GM18508 (cell line): ENCODE data around the gene DUS2.
"Not testable (repeated sequence)": the region's sequence is repeated elsewhere in the genome, so short reads cannot be mapped to it uniquely, and the experiment has no call there.

Source experiments
- ATAC-seq: cut with Tn5 transposase; IDR thresholded peaks from one replicate; pipeline ENCODE4 v1.9.1; 2021; ENCODE audit warnings: moderate number of reproducible peaks; ENCODE audit not compliant: insufficient read depth, unreplicated experiment

Gene DUS2

DNA sequence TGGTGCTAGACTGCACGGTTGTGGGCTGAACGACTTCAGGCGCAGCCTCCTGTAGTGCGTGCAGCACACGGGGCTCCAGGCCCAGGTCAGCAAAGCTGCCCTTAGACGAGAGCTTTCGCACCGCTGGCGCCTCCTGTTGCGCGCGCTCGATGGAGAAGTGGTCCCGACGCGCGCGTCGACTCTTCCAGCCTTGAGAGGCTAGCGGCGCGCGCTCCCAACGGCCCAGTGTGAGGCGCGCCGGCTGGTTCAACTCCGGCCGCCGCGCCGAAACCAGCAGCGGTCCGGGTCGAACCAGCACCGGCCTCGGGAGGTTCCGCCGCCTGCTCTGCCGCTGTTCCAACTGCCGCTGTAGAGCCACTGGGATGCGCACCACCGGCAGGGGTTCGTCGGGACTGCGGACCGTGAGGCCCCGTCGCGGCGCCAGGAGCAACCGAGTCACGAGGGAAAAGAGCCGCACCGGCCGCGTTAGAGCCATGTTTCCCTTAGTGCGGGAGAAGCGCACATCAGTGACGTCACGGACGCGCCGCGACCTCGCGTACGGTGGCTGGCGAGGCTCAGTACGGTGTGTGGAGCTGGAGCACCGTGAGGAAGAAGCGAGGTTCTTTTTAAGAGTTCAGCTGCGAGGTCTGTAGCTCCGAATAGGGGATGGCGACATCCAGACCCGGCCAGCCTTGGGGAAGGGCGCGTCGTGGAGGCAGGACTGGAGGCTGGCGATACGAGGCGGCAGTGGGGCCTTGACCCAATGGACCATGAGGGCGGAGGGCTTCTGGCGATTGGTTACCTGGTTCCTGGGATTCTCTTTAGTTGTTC lies at the start of gene DUS2, which contains the start of gene DDX28:
Gene DUS2, plus strand, starts transcription at position 557 of the 810 bp plus-strand sequence. CDS start 14,740 bp downstream, outside the sequence.
Gene DDX28, minus strand, starts transcription at position 505 of the 810 bp plus-strand sequence. Its CDS starts 30 bp downstream, at position 475.
- ATAC-seq: no peak

DNA sequence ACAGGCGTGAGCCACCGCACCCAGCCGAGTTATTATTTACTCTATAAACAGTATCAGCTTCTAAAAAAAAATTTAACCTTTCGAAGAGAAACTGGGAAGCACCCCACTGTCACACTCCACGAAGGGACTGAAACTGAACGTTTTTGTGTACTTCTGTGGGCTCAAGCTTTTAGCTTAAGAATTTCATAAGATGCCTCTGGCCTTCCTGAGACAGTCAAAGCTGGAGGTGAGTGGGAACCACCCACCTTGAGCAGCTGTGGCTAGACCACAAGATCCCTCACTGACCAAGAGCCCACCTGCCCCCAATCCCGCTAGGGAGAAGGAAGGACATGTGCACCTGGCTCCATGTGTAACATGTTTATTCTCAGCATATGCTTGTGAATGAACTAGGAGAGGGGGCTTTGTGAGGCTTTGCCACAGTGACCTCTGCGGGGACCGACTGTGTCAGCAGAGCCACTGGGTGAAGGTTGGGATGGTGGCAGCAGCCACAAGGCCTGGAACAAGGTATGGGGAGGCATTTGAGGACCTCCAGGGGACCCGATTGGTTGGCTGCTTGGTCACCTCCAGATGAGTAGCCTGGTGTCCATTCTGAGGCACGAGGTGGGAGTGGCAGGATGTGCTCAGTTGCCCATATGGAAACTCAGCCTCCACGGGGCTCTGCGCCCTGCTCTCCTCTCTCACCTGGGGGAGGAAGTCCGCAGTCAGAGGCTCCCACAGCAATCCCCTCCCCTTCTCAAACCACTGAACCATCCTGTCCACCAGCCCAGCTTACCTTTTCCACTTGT lies 47.6 kb upstream of the DUS2 start:
- ATAC-seq: no peak

DNA sequence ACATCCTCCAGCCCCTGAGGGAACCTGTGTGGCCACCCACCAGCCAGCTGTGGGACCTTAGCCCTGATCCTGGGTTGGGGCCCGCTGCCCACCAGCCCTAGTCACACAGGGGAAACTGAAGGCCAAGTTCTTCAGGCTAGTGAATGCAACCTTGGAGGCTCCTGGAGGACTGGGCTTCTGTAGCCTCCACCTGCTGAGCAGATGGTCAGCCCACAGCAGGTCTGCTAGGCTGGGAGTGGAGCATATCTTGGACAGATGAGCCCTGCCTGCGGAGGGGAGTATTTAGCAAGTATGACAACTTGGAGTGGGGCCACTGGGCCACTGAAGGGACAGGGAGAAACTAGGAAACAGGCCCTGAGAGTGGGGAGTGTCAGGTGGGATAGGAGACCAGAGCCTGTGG lies 46.9 kb upstream of the DUS2 start:
- no peak for ATAC-seq

DNA sequence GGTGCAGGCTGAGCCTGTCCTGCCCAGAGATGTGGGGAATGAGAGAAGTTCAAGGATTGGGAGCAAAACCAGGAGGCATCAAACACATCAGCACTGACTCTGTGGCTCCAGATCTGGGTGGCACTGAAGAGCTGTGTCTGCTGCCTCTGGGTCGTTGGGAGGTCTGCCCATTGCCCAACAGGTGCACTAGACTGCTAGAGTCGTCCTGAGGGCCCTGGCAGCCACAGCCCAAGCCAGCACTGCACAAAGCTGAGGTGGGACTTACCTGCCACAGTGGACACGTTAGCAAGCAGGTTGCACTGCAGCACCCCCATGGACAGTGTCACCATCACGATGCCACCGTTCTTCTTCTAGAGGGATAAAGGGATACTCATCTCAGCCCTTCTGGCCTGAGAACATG lies 46.1 kb upstream of the DUS2 start:
- ATAC-seq: no peak

DNA sequence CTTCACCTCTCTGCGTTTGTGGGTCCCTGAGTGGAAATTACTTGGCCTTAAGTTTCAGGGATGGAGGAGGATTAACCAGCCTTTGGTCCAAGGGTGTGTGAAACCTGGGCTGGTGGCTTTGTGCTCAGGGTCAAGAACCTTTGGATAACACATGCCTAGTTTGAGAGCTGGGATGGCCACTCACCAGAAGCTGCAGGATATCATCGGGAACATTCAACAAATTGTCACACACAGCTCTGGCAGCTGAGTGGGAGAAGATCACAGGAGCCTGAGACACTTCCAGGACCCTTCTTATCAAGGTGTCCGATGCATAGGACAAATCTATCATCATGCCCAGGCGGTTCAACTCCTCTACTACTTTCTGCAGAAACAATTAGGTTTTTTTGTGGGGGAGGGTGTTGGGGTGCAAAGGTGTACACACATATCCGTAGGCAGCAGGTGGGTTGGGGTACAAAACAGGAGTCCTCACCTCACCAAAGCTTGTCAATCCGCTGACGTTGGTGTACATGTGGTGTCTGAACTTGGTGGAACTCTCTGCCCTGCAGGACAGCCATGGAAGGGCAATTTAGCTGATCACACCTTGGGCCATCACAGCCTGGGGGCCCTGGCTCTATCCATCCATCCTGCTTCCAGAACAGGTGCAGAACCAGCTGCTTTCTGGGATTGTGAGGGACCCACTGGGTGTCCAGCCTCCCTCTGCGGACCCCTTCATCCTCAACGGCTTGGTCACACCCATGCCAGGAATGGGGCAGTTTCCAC lies 45.4 kb upstream of the DUS2 start:
- ATAC-seq: no peak

DNA sequence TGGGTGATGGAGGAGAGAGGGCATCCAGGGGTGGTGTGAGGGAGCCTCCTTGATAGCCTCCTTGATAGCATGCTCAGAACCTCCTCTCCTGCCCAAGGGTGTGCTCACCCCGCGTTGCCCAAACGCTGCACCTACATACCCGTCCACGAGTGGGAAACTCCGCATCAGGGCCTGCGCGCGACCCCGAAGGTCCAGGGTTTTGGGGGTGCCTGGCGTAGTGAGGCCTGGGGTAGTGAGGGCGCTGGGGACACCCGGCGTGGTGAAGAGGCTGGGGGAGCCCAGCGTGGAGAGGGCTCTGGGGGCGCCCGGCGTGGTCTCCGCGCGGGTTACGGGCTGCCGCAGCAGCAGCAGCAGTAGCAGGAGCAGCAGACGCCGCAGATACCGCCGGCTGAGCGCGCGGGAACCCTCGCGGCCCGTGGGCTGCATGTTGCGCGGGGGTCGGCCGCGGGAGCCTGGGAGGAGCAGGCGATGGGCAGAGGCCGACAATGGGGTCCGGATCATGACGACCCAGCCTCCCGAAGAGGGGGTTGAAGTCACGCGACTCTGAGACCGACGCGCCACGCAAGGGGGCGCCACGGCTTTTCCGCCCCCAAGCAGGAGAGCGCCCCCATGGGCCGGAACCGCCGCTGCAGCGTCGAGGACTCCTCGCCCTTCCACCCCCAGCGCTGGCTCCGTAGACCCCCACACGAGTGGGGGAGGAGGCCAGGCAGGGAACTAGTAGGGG lies 43.0 kb upstream of the DUS2 start, which contains the start of gene DPEP3:
Gene DPEP3, minus strand, starts transcription at position 545 of the 724 bp plus-strand sequence. Its CDS starts 119 bp downstream, at position 426.
- no peak for ATAC-seq

DNA sequence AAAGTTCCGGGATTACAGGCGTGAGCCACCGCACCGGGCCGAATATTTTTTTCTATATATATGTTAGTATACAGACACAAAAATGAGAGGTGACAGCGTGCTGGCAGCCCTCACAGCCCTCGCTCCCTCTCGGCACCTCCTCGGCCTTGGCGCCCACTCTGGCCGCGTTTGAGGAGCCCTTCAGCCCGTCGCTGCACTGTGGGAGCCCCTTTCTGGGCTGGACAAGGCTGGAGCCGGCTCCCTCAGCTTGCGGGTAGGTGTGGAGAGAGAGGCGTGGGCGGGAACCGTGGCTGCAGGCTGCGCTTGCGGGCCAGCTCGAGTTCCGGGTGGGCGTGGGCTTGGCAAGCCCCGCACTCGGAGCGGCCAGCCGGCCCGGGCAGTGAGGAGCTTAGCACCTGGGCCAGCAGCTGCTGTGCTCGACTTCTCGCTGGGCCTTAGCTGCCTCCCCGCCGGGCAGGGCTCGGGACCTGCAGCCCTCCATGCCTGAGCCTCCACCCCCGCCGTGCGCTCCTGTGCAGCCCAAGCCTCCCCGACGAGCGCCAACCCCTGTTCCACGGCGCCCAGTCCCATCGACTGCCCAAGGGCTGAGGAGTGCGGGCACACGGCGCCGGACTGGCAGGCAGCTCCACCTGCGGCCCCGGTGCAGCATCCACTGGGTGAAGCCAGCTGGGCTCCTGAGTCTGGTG lies 40.9 kb upstream of the DUS2 start:
- no peak for ATAC-seq

DNA sequence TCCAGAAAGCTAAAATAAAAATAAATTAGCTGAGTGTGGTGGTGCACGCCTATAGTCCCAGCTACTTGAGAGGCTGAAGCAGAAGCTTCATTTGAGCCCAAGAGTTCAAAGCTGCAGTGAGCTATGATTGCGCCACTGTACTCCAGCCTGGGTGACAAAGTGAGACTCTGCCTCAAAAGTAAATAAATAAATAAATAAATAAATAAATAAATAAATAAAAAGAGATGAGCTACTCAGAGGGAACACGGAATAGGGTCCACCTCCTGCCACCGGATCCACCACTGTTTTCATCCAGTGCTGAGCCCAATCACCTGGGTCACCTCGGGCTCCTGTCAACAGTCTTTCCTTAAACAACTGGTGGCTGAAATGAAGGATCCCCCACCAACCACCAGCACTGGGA lies 36.1 kb upstream of the DUS2 start:
- no peak for ATAC-seq

DNA sequence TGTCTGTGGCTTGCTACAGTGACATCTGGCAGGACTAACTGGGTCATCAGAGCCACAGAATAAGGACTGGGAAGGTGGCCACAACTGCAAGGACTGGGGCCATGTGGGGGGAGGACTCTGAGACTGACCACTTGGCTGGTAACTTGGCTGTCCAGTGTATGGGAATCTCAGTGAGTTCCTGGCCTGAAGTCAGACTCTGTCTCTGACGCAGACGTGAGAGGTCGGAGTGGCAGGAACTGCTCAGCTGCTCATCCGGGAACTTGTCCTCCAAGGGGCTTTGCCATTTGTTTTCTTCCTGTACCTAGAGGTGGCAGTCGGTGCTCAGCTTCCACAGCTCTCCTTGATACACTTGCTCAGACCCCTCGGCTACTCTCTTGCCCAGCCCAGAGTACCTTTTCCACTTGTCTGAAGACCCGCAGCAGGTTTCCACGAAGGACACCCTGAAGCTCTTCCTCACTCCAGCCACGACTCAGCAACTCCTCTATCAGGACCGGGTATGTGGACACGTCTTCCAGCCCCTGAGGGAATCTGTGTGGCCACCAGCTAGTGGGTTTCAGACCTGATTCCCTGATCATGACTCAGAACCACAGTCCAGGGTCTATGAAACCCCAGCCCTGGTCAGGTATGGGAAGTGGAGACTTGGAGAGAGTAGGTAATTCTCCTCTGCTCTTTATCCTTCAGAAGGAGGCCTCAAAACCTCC lies 35.5 kb upstream of the DUS2 start:
- no peak for ATAC-seq

DNA sequence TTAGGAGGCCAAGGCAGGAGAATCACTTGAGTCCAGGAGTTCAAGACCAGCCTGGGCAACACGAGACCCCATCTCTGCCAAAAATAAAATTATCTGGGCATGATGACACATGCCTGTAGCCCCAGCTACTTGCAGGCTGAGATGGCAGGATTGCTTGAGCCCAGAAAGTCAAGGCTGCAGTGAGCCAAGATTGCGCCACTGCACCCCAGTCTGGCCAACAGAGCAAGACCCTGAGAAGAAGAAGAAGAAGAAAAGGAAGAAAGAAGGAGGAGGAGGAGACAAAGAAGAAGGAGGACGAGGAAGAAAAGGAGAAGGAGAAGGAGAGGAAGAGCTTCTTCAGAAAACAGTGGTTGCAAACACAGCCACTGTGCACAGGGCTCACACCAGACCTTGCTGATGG lies 34.4 kb upstream of the DUS2 start:
- no peak for ATAC-seq

DNA sequence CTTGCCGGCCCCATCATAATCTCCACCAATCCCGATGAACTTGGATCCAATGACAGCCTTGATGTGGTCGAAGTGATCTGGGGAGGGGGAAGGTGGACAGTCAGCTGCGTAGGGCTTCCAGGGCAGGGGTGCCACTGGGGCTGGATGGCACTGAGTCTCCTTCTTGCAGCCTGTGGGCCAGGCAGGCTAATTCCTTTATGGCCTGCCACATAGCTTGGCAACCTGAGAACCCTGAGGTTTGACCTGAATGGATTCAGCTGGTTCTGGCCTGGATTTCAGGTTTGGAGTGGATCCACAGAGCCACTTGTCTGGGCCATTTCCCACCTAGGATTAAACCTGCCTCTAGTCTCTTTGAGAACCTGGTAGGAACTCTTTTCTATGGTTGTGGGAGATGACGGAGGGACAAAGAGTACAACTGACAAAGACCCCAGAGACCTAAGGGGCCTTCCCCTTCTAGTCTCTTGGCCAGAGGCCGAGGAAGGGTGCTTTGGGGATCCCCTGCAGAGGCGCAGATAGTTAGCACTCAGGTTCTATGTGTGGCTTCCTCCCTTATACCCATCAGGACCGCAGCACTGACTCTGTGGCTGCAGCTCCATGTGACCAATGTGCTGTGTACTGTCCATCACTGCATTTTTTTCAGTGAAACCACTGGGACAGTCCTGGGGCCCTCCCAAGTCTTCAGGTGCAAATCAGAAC lies 33.6 kb upstream of the DUS2 start:
- no peak for ATAC-seq

DNA sequence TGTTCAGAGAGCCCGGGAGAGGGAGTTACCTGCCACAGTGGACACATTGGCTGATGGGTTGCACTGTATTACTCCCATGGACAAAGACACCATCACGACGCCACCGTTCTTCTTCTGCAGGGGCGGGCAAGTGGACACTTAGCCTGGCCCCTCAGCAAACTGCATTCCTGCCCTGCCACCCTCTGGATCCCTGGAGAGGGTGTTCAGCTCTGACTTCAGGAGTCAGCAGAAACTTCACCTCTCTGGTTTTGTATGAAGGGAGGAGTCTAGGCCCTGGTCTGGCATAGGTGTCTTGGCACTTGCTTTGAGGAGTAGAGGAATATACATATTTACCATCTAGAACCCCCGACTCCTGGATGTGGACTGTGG lies 33.1 kb upstream of the DUS2 start:
- ATAC-seq: no peak

DNA sequence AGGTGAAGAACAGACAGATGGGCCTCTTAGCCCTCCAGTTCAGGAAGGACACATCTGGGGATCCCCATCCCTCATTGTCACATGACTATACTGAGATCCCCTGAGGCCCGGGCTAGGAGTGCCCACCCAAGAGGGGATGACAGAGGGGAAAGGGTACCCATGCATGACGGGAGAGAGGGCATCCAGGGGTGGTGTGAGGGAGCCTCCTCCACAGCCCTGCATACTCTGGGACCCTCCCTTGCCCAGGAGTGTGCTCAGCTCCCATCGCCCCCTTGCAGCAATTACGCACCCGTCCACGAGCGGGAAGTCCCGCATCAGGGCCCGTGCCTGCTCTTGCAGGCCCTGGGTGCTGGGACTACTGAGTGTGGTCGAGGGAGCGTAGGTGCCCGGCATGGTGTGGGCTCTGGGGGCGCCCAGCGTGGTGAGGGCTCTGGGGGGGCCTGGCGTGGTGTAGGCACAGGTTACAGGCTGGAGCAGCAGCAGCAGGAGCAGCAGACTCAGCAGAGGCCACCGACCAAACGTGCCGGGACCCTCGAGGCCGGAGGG lies 30.4 kb upstream of the DUS2 start:
- no peak for ATAC-seq

DNA sequence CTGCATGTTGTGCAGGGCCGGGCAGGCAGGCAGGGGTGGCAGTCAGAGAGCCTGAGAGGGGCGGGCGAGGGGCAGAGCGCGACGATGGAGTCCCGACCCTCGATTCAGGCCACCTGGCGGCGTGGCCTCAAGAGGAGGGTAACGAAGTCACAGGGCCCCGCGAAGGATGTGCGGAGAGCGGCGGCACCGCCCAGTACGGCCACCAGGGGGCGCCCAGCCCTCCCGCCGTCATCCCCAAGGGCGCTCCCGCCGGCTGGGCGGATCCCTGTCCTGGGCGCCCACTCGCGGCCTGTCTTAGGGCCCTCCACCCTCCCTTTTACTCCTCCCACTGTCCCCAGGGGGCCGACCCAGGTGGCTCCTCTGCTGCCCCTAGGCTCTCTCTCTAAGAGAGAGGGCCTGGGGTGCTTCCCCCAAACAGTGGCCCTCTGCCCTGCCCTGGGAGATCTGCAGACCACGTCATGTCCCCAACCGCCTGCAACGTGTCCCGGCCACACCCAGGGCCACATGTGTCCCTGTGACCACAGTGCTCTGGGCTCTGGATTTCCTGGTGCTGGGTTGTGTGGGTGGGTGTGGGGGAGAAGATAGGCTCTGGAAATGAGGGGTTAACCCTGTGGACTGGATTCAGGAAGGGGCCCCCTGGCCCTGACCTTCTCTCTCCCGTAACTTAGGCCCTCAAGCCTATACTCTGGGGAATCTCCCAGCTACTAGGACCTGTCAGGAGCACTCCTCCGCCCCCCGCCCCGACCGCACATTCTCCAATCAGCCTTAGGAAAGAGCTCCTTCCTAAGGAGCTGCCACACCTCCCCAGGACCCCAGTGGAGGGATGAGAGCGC lies 29.7 kb upstream of the DUS2 start:
- no peak for ATAC-seq

DNA sequence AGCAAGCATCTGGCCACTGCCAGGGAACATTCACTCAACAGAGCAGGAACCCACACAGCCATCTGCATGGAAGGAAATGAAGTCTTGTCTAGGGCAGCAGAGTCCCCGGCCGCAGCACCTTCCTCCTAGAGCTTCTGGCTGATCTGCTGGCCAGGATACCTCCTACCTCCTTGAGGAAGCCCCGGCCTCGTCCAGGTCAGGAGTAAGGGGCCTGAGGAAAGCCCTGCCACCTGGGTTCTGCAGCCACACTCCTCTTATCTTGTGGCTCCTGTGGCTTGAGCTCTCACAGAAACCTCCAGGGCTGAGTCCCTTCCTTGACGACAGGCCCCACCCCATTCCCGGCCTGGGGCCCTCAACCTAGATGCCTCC lies 29.1 kb upstream of the DUS2 start:
- ATAC-seq: not testable (repeated sequence)

DNA sequence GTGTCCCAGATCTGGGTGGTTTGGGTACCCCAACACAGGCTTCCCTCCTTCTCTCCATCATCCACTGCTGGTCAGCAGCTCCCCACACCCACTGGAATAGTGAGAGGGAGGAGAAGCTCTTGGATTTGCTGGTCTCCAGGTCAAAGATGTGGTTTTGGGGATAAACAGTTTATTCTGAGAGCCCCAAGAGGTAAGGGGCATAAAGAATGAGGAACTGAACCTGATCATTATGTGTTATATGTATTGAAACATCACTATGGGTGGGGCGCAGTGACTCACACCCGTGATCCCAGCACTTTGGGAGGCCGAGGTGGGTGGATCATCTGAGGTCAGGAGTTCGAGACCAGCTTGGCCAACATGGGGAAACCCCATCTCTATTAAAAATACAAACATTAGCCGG lies 27.7 kb upstream of the DUS2 start:
- ATAC-seq: no peak

DNA sequence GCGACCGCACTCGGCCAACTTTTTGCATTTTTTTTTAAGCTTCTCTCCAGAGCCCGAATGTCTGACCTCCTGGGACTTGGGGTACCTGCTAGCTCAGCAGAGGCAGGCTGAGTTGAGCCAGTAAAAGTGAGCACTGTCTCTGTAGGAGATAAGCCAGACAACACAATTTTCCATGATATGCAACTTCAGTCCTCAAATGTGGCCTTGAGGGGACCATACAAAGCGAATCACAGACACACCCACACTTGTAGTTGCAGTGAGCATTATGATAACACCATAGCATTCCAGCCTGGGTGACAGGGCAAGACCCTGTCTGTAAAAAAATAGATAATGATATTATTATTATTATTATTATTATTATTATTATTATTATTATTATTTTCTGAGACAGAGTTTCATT lies 26.4 kb upstream of the DUS2 start:
- no peak for ATAC-seq
